GM18870 (cell line): ENCODE measurements around the gene KLHDC7B.

Experiments
- ATAC-seq: cut with Tn5 transposase; IDR thresholded peaks from one replicate; pipeline ENCODE4 v1.9.1; 2021; ENCODE audit warnings: moderate library complexity; ENCODE audit not compliant: unreplicated experiment

KLHDC7B gene

GRCh38 chr22:50547263-50547985 lies 1.7 kb downstream of the KLHDC7B start:
- no peak for ATAC-seq

- ATAC-seq, result no peak
Observed at GRCh38 chr22:50548040-50548920, 2.6 kb downstream of the KLHDC7B start.

GRCh38 chr22:50548921-50549790 lies 3.5 kb downstream of the KLHDC7B start:
- no peak for ATAC-seq

- ATAC-seq, result no peak
Observed at GRCh38 chr22:50550395-50550794, 4.7 kb downstream of the KLHDC7B start.

- ATAC-seq, result no peak
Observed at GRCh38 chr22:50551160-50551752, 5.6 kb downstream of the KLHDC7B start.

GRCh38 chr22:50553310-50553709 lies 7.6 kb downstream of the KLHDC7B start:
- no peak for ATAC-seq

- ATAC-seq, result no peak
Observed at GRCh38 chr22:50556703-50557102, 11.0 kb downstream of the KLHDC7B start.

- ATAC-seq, result no peak
Observed at GRCh38 chr22:50560034-50560433, 14.3 kb downstream of the KLHDC7B start.

- ATAC-seq, result no peak
Observed at GRCh38 chr22:50561401-50562358, 16.0 kb downstream of the KLHDC7B start.

GRCh38 chr22:50562523-50563412 lies 17.1 kb downstream of the KLHDC7B start, which contains the start of gene SYCE3:
SYCE3 (minus strand) TSS chr22:50562919; CDS start chr22:50556405, 6,514 bp downstream.
- peak; percentile 74 for ATAC-seq

- no peak for ATAC-seq
Observed at GRCh38 chr22:50563413-50564160, 17.9 kb downstream of the KLHDC7B start.

GRCh38 chr22:50564289-50564688 lies 18.6 kb downstream of the KLHDC7B start:
- ATAC-seq, result no peak

GRCh38 chr22:50567721-50568252 lies 22.1 kb downstream of the KLHDC7B start:
- ATAC-seq, result no peak

- no peak for ATAC-seq
Observed at GRCh38 chr22:50568626-50569025, 22.9 kb downstream of the KLHDC7B start.

- no peak for ATAC-seq
Observed at GRCh38 chr22:50569041-50569459, 23.4 kb downstream of the KLHDC7B start.

GRCh38 chr22:50569896-50570535 lies 24.3 kb downstream of the KLHDC7B start:
- no peak for ATAC-seq

- ATAC-seq, result no peak
Observed at GRCh38 chr22:50570861-50571260, 25.2 kb downstream of the KLHDC7B start.
